ENCODE data around the gene MVB12B. TPM values are rescaled to one million over a fixed set of nuclear protein-coding genes. Genes with fewer than 3 reads are reported as not detected.

The MVB12B gene
- total RNA-seq, 1 experiment from 2014 or later: 10.9 TPM

DNA sequence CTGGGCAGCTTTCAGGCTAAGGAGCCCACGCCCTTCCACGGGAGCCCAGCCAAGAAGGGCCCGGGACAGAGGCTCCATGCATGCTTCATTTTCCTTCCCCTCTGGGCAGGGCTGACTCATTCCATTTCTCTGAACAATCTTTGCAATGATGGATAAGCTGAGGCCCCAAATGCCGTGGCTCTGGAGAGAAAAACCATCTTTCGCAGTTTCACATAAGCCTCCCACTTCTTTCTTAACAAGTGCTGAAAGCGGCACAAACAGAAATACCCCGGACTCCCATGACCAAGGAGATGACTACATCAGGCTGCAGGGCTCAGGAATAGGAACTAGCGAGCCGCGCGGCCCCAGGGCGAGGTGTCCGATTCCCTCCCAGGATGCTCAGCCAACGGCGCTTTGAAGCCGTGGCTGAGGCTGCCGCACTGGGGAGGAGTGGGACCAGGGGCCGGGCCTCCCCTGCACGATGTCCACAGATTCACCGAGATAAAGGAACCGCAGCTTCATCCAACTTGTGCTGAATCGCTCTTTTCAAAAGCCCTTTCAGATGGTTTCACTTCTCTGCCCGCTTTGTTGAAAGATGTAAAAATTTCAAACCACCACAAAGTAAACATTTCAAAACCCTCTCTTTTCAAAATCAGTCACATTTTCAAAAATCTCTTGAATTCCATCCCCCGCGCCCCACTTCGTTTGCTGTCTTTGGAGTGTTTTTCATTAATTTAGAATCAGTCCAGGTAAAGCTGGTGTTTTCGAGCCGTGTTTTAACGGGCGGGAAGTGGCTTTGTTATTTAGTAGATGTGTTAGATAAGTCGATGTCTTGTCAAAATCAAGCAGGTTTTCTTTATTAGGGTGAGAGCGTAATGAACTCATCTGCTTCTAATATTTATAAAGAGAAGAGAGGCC lies 190.6 kb downstream of the MVB12B start:
- Histone ChIP-seq H3K4me3 (replicated peaks in 1 of 2; ENCODE audit: low read depth in 1 of 2, low read length in 2 of 2) (peak overlapping the region; percentile 44 to 53), H3K9ac (ENCODE audit: low read length) (no peak overlapping the region), H3K27me3 (ENCODE audit: insufficient read depth, low read length) (peaks cover 29% of the 10 kb centered on the region; the same call in 1 of the 2 replicates), H3K9me3 (ENCODE audit: control insufficient read depth in 1 of 2, insufficient read depth in 1 of 2, low read depth in 1 of 2, low read length in 2 of 2) (no peaks in the 10 kb centered on the region), H3K4me1 (ENCODE audit: control insufficient read depth in 1 of 2, insufficient read depth in 2 of 2, low read length in 2 of 2) (peaks cover 14 to 21% of the 10 kb centered on the region in 2 experiments; a peak in 3 of 4 replicates), H3K79me2 (ENCODE audit: insufficient read depth, low read length) (no peaks in the 10 kb centered on the region), H3K9me2 (ENCODE audit: insufficient read depth) (no peaks in the 10 kb centered on the region), H3K27ac (ENCODE audit: low read depth, low read length) (no peak overlapping the region), H3K36me3 (ENCODE audit: control insufficient read depth in 1 of 2, insufficient read depth in 2 of 2, low read length in 2 of 2) (no peaks in the 10 kb centered on the region), H2AFZ (ENCODE audit: low read depth, low read length, poor library complexity, severe bottlenecking) (peak overlapping the region; percentile 77), H4K20me1 (ENCODE audit: insufficient read depth) (no peaks in the 10 kb centered on the region), H3K4me2 (ENCODE audit: low read length) (peak overlapping the region; percentile 80)
- CTCF ChIA-PET: interaction anchor here (1.2 to 1.7 kb wide), 3 partner anchors 38 to 265 kb away, joined by 3 to 5 read pairs (median 4); no protein-coding TSS in a partner anchor
- RAD21 ChIA-PET (ENCODE audit: low non-redundant PET in 1 of 2, low total read pairs in 2 of 2, uncharacterized antibody in 2 of 2, unreplicated experiment in 2 of 2): no interaction called here
- peak; percentile 6 for DNase-seq (ENCODE audit: low read depth, low spot score)
- peak; percentile 57 for ATAC-seq
- BruUV-seq (replicated peaks): no TSS peak
- POLR2A ChIA-PET: no interaction called here
- intact Hi-C loops (cut with micrococcal nuclease): loop anchor here (5.0 kb wide), 1 partner anchor 40 kb away; no protein-coding TSS in a partner anchor
- TF ChIP-seq EGR1 (IDR thresholded peaks at IDR 0.05; ENCODE audit: low read depth): no peak
- TF ChIP-seq, protein P1, sequence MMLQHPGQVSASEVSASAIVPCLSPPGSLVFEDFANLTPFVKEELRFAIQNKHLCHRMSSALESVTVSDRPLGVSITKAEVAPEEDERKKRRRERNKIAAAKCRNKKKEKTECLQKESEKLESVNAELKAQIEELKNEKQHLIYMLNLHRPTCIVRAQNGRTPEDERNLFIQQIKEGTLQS (IDR thresholded peaks at IDR 0.05): no peak
- no peak for TF ChIP-seq RAD21 (IDR thresholded peaks at IDR 0.05; ENCODE audit: low read depth)
- TF ChIP-seq, protein P2, sequence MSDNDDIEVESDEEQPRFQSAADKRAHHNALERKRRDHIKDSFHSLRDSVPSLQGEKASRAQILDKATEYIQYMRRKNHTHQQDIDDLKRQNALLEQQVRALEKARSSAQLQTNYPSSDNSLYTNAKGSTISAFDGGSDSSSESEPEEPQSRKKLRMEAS (IDR thresholded peaks at IDR 0.05): peak; percentile 35; the same call in 1 of the 2 replicates
- TF ChIP-seq ELF1 (IDR thresholded peaks at IDR 0.05; ENCODE audit: borderline replicate concordance, low read depth): no peak
- no peak for TF ChIP-seq SRF (IDR thresholded peaks at IDR 0.05; ENCODE audit: low read depth)
- TF ChIP-seq FOSL1 (IDR thresholded peaks at IDR 0.05; ENCODE audit: low read depth): peak; percentile 32; the same call in 1 of the 2 replicates
- TF ChIP-seq ZFX (IDR thresholded peaks at IDR 0.05): no peak
- peak; percentile 91 for TF ChIP-seq TCF7L2 (IDR thresholded peaks at IDR 0.05; ENCODE audit: borderline replicate concordance, extremely low read depth, insufficient read depth, insufficient read length)
- no peak for TF ChIP-seq ZNF274 (IDR thresholded peaks at IDR 0.05; ENCODE audit: low read depth, low read length)
- no peak; the same call in 1 of the 2 replicates for TF ChIP-seq JUND (IDR thresholded peaks at IDR 0.05)
- TF ChIP-seq POLR2AphosphoS5 (IDR thresholded peaks at IDR 0.05; ENCODE audit: low read depth, low read length): no peak
- no peak for TF ChIP-seq YY1 (IDR thresholded peaks at IDR 0.05; ENCODE audit: extremely low read depth, insufficient replicate concordance, low read depth, low read length)
- TF ChIP-seq, protein P3, sequence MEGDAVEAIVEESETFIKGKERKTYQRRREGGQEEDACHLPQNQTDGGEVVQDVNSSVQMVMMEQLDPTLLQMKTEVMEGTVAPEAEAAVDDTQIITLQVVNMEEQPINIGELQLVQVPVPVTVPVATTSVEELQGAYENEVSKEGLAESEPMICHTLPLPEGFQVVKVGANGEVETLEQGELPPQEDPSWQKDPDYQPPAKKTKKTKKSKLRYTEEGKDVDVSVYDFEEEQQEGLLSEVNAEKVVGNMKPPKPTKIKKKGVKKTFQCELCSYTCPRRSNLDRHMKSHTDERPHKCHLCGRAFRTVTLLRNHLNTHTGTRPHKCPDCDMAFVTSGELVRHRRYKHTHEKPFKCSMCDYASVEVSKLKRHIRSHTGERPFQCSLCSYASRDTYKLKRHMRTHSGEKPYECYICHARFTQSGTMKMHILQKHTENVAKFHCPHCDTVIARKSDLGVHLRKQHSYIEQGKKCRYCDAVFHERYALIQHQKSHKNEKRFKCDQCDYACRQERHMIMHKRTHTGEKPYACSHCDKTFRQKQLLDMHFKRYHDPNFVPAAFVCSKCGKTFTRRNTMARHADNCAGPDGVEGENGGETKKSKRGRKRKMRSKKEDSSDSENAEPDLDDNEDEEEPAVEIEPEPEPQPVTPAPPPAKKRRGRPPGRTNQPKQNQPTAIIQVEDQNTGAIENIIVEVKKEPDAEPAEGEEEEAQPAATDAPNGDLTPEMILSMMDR (IDR thresholded peaks at IDR 0.05 in 2 of 3, conservative IDR thresholded peaks at IDR 0.05 in 1 of 3; ENCODE audit: borderline replicate concordance in 1 of 3, insufficient read depth in 1 of 3, low read depth in 2 of 3, low read length in 2 of 3): no peak
- TF ChIP-seq EZH2 (IDR thresholded peaks at IDR 0.05): no peak
- TF ChIP-seq SP1 (IDR thresholded peaks at IDR 0.05; ENCODE audit: low read depth): no peak
- TF ChIP-seq POLR2A (IDR thresholded peaks at IDR 0.05; ENCODE audit: borderline replicate concordance, extremely low read depth, insufficient read depth, insufficient read length): no peak
- TF ChIP-seq, protein P4, sequence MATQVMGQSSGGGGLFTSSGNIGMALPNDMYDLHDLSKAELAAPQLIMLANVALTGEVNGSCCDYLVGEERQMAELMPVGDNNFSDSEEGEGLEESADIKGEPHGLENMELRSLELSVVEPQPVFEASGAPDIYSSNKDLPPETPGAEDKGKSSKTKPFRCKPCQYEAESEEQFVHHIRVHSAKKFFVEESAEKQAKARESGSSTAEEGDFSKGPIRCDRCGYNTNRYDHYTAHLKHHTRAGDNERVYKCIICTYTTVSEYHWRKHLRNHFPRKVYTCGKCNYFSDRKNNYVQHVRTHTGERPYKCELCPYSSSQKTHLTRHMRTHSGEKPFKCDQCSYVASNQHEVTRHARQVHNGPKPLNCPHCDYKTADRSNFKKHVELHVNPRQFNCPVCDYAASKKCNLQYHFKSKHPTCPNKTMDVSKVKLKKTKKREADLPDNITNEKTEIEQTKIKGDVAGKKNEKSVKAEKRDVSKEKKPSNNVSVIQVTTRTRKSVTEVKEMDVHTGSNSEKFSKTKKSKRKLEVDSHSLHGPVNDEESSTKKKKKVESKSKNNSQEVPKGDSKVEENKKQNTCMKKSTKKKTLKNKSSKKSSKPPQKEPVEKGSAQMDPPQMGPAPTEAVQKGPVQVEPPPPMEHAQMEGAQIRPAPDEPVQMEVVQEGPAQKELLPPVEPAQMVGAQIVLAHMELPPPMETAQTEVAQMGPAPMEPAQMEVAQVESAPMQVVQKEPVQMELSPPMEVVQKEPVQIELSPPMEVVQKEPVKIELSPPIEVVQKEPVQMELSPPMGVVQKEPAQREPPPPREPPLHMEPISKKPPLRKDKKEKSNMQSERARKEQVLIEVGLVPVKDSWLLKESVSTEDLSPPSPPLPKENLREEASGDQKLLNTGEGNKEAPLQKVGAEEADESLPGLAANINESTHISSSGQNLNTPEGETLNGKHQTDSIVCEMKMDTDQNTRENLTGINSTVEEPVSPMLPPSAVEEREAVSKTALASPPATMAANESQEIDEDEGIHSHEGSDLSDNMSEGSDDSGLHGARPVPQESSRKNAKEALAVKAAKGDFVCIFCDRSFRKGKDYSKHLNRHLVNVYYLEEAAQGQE (IDR thresholded peaks at IDR 0.05; ENCODE audit: low read depth): no peak
- TF ChIP-seq EZH2phosphoT487 (IDR thresholded peaks at IDR 0.05; ENCODE audit: borderline replicate concordance): peak; percentile 6; the same call in 1 of the 2 replicates

Measured in HCT116 (cell line).